GM19468 (cell line): ENCODE results near the gene TMC8.
"Not testable (repeated sequence)": the region's sequence is repeated elsewhere in the genome, so short reads cannot be mapped to it uniquely, and the experiment has no call there.

Source experiments
- ATAC-seq: cut with Tn5 transposase; IDR thresholded peaks from one replicate; pipeline ENCODE4 v1.9.1; 2021; ENCODE audit warnings: mild to moderate bottlenecking, moderate library complexity, moderate number of reproducible peaks; ENCODE audit not compliant: unreplicated experiment; ENCODE audit errors: extremely low read depth

Gene TMC8

GRCh38 chr17:78109489-78109761, 21.1 kb upstream of the TMC8 start:
- ATAC-seq: no peak

GRCh38 chr17:78110363-78111015, 20.1 kb upstream of the TMC8 start:
- ATAC-seq: no peak

- no peak for ATAC-seq
These were observed 19.4 kb upstream of the TMC8 start for GRCh38 chr17:78111016-78111726.

GRCh38 chr17:78111727-78112517, 18.6 kb upstream of the TMC8 start:
- no peak for ATAC-seq

- no peak for ATAC-seq
These were observed 17.8 kb upstream of the TMC8 start for GRCh38 chr17:78112518-78113471.

- ATAC-seq: no peak
These were observed 16.5 kb upstream of the TMC8 start for GRCh38 chr17:78113804-78114785.

GRCh38 chr17:78114831-78115723, 15.5 kb upstream of the TMC8 start:
- ATAC-seq: no peak

- ATAC-seq: not testable (repeated sequence)
These were observed 14.8 kb upstream of the TMC8 start for GRCh38 chr17:78115803-78116202.

- ATAC-seq: no peak
These were observed 14.2 kb upstream of the TMC8 start for GRCh38 chr17:78116411-78116810.

- ATAC-seq: no peak
These were observed 13.3 kb upstream of the TMC8 start for GRCh38 chr17:78117027-78117981.

GRCh38 chr17:78118801-78119241, 11.8 kb upstream of the TMC8 start:
- ATAC-seq: no peak

- no peak for ATAC-seq
These were observed 10.0 kb upstream of the TMC8 start for GRCh38 chr17:78120537-78120936.

GRCh38 chr17:78120971-78121800, 9.4 kb upstream of the TMC8 start:
- no peak for ATAC-seq

GRCh38 chr17:78121801-78122215, 8.8 kb upstream of the TMC8 start:
- no peak for ATAC-seq

- no peak for ATAC-seq
These were observed 8.2 kb upstream of the TMC8 start for GRCh38 chr17:78122216-78122930.

- no peak for ATAC-seq
These were observed 7.7 kb upstream of the TMC8 start for GRCh38 chr17:78122931-78123249.
